K562 (cell line): Measurements from ENCODE around the gene BIRC7. TPM values are rescaled to one million over a fixed set of nuclear protein-coding genes. Genes with fewer than 3 reads are reported as not detected.

Experiments used
- BRD4 ChIP-seq: fragments of 200-600 bp; sonication (generic); IDR thresholded peaks from 2 replicates; pipeline ENCODE4 v1.6.1; 2017; ENCODE audit warnings: inconsistent platforms
- BRF1 ChIP-seq: IDR thresholded peaks from 3 replicates; pipeline ENCODE4 v1.6.1; 2011; ENCODE audit warnings: borderline replicate concordance, mild to moderate bottlenecking; ENCODE audit not compliant: insufficient read length; ENCODE audit errors: extremely low read depth
- MEF2D ChIP-seq: conservative IDR thresholded peaks from 2 replicates; pipeline ENCODE4 v1.6.1; 2016; ENCODE audit warnings: low read depth, missing genetic modification characterization, missing compliant biosample characterization
- REST ChIP-seq, 2 experiments: fragments of 450-650 bp; formaldehyde crosslinking in 1 of 2; IDR thresholded peaks; 2 replicates each; pipeline versions ENCODE4 v1.4.0 to v1.6.1; 2014 to 2020; ENCODE audit warnings: mild to moderate bottlenecking in 2 of 2, borderline replicate concordance in 1 of 2, low read depth in 1 of 2
- SIN3B ChIP-seq: fragments of 450-650 bp; IDR thresholded peaks from 2 replicates; pipeline ENCODE4 v1.6.1; 2017; ENCODE audit warnings: low read depth, mild to moderate bottlenecking, moderate library complexity
- polyA plus RNA-seq, 8 experiments: library from polyadenylated mRNA; depleted of rRNA in 4 of 8; stranded (reverse) in 5 of 8; unstranded in 3 of 8; fragments of >200 nt; fragmentation: Nextera tagmentation in 2 of 8; fragmentation: Illumina TruSeq in 1 of 8; extraction: Ambion mirVana in 2 of 8; extraction: Trizol in 1 of 8; gene quantifications; 2 replicates each; pipeline versions ENCODE4 v1.2.1 to v1.2.3, GENCODE V29; 2011 to 2014; ENCODE audit warnings: inconsistent platforms in 1 of 8, missing spikeins in 1 of 8
- total RNA-seq, 7 experiments: library from RNA; depleted of rRNA in 6 of 7; stranded (reverse); fragments of >200 nt in 6 of 7; fragmentation: Illumina TruSeq in 2 of 7; extraction: Trizol in 2 of 7; gene quantifications; 2 replicates each; pipeline versions ENCODE4 v1.2.1 to v1.2.3, GENCODE V29; 2011 to 2021; ENCODE audit warnings: low replicate concordance in 1 of 7

BIRC7 gene
- total and polyA plus RNA-seq, 9 of the 15 experiments (the other 6 are each of a cell fraction or from before 2014, with no cell fraction given): 0.14 to 0.19 (median 0.16) TPM; not detected in 5

- TF ChIP-seq REST (IDR thresholded peaks at IDR 0.05; ENCODE audit: borderline replicate concordance): no peak
- no peak for TF ChIP-seq REST (CRISPR knock-in tag; IDR thresholded peaks at IDR 0.05; ENCODE audit: low read depth)
- TF ChIP-seq MEF2D (tag): no peak
- no peak for TF ChIP-seq BRD4
- TF ChIP-seq BRF1: no peak
- TF ChIP-seq SIN3B: no peak
Measured at GRCh38 chr20:63233061-63233344, 2.7 kb upstream of the BIRC7 start (continued).
